ENCODE data around the gene XIAP. TPM values are rescaled to one million over a fixed set of nuclear protein-coding genes. Genes with fewer than 3 reads are reported as not detected.
A peak's percentile ranks its signal among the peaks of the same experiment; 100 is the strongest.

The XIAP gene
- total and polyA plus RNA-seq, 12 donors, result 7.3 to 34.6 (median 27.8) TPM

- intact Hi-C loops (cut with DNase I), result loop anchor here in 6 of 10 donors (5.0 to 10.0 kb wide), 4 partner anchors 55 to 125 kb away; no protein-coding TSS in a partner anchor
Measured at GRCh38 chrX:123959281-123960063, 99.6 kb downstream of the XIAP start.

GRCh38 chrX:123960956-123961267 is 101.1 kb downstream of the XIAP start:
- Histone ChIP-seq H3K36me3 (no peaks in the 10 kb centered on the region), H3K9me3 (peaks cover 0 to 3% (median 0%) of the 10 kb centered on the region in 11 donors), H3K4me3 (peak overlapping the region; percentile 64 to 86 (median 80)), H3K27me3 (no peaks in the 10 kb centered on the region), H3K4me1 (peaks cover 0 to 32% (median 9%) of the 10 kb centered on the region in 9 donors), H3K27ac (peak overlapping the region; percentile 95 to 100 (median 99))
- DNase-seq (no peak), ATAC-seq (no peak)
- no peak for TF ChIP-seq CTCF (IDR thresholded peaks at IDR 0.05)
- 0 to 1% methylated on average over 3 to 12 of the region's 13 CpGs for WGBS, 2 donors
- intact Hi-C loops (cut with DNase I), result loop anchor here in 5 of 10 donors (5.0 to 10.0 kb wide), 3 partner anchors 54 to 64 kb away; no protein-coding TSS in a partner anchor

More at GRCh38 chrX:123959281-123960063, 99.6 kb downstream of the XIAP start:
- Histone ChIP-seq H3K4me3 (peak overlapping the region; percentile 35 to 86 (median 72)), H3K27me3 (no peaks in the 10 kb centered on the region), H3K4me1 (peaks cover 0 to 20% (median 5%) of the 10 kb centered on the region in 9 donors), H3K36me3 (no peaks in the 10 kb centered on the region), H3K27ac (peak overlapping the region; percentile 81 to 99 (median 94)), H3K9me3 (peaks cover 0 to 3% (median 0%) of the 10 kb centered on the region in 11 donors)
- WGBS, 2 donors, result 1 to 2% methylated on average over 30 to 35 of the region's 35 CpGs
- DNase-seq (peak; percentile 46 to 54), ATAC-seq (peak in 7 of 8 donors; percentile 6 to 19 (median 11))
- no peak for TF ChIP-seq CTCF (IDR thresholded peaks at IDR 0.05)

DNA sequence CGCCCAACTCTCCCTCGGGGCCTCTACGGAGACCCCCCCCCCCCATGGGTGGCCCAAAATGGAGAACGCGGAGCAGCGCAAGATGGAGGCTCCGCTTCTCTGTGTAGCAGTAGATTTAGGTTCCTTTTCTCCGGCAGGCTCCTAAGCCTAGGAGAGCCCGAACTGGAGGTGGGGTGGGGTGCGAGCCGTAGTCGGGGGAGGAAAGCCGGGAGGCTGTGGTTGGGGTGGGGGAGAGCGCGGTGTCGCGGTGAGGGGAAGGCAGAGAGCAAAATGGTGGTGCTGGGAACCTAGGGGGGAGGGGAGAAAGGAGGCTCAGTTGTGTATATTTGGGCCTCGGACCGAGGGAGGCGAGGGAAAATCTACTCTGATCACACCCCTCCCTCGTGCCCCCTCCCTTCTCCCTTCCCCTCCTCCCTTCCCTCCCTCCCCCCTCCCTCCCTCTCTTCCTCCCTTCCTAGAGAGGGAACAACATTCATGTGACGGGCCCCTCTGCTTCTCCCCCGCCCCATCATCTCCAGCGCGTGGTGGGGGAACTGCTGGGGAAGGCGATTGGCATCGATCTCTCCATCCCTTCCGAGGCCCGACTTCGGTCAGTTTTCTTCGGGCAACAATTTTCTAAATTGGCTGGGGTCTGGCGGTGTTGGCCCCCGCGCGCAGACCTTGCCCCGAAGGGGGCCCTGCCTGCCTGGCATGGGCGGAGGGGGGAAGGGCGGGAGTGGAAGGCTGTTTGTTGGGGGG is 101.6 kb downstream of the XIAP start, which contains the start of gene STAG2:
STAG2 (plus strand) TSS at position 439 of the 738 bp plus-strand sequence. CDS start 60,922 bp downstream, outside the sequence.
- 0 to 1% methylated on average over 22 to 37 of the region's 38 CpGs for WGBS, 2 donors
- intact Hi-C loops (cut with DNase I), result loop anchor here in 5 of 10 donors (5.0 to 10.0 kb wide), 3 partner anchors 53 to 63 kb away; no protein-coding TSS in a partner anchor
- peak; percentile 40 to 78 (median 66) for ATAC-seq
- peaks cover 0 to 3% (median 0%) of the 10 kb centered on the region in 11 donors for H3K9me3 ChIP-seq
- peak within 1 kb of the TSS; percentile 64 to 86 (median 80) for H3K4me3 ChIP-seq
- peak; percentile 54 to 83 for DNase-seq
- peaks cover 0 to 36% (median 9%) of the 10 kb centered on the region in 9 donors for H3K4me1 ChIP-seq
- H3K36me3 ChIP-seq, result no peaks in the 10 kb centered on the region
- no peak for TF ChIP-seq CTCF (IDR thresholded peaks at IDR 0.05)
- H3K27me3 ChIP-seq, result no peaks in the 10 kb centered on the region
- peak within 1 kb of the TSS; percentile 95 to 100 (median 99) for H3K27ac ChIP-seq

DNA sequence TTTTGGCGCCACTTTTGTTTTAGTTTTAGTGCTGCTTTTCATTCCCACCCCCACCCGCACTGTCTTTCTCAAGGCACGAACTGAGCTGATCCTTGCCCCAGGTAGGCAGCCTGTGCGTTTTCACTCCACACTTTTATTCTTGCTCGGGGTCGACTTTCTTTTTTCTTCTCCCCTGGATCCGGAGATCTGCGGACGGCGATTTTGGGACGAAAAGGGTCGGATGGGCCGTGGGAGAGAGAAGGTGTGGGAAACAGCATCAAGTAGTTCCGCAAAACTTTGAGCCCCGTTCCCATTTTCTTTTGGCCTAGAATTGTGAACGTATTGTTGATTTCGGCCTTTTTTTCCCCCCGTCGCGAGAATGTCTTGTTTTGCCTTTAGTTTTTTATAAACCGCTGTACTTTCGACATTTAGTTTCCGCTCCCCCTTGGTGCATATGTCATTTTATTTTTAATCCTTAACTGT is 102.2 kb downstream of the XIAP start:
- DNase-seq (no peak), ATAC-seq (no peak)
- peaks cover 0 to 3% (median 0%) of the 10 kb centered on the region in 11 donors for H3K9me3 ChIP-seq
- no peaks in the 10 kb centered on the region for H3K27me3 ChIP-seq
- WGBS, 2 donors, result 0 to 1% methylated on average over 23 of the region's 23 CpGs
- H3K36me3 ChIP-seq, result no peaks in the 10 kb centered on the region
- H3K4me3 ChIP-seq, result peak overlapping the region; percentile 32 to 86 (median 80)
- H3K27ac ChIP-seq, result peak overlapping the region; percentile 95 to 100 (median 99)
- TF ChIP-seq CTCF (IDR thresholded peaks at IDR 0.05), result no peak
- intact Hi-C loops (cut with DNase I), result loop anchor here in 5 of 10 donors (5.0 to 10.0 kb wide), 3 partner anchors 53 to 63 kb away; no protein-coding TSS in a partner anchor
- H3K4me1 ChIP-seq, result peaks cover 0 to 36% (median 9%) of the 10 kb centered on the region in 9 donors
